C4-2B (cell line): ENCODE measurements around the gene EPHB2.

ENCODE experiments used
- H3K27ac ChIP-seq: fragments of 450-650 bp; 2 replicates; pipeline ENCODE4 v1.5.1; 2017
- ZFX ChIP-seq: fragments of 450-650 bp; IDR thresholded peaks from 2 replicates; pipeline ENCODE4 v1.6.1; 2017
- TF ChIP-seq, protein P1 (sequence below): fragments of 450-650 bp; conservative IDR thresholded peaks from 2 replicates; pipeline ENCODE4 v1.5.1; 2017; ENCODE audit warnings: mild to moderate bottlenecking

The EPHB2 gene

DNA sequence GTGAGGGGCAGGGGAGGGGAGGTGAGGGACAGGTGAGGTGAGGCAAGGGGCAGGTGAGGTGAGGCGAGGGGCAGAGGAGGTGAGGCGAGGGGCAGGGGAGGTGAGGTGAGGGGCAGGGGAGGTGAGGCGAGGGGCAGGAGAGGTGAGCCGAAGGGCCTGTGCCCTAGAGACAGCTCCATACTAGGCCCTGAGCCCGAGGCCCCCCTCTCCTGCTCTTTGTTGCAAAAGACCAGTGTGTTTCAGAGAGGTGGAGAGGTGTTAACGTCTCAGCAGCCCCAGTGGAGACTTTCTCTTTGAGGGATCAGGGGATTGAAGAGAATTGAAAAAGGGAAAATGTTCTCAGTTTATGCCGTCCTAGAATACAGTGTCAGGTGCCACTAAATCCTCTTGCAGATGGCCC, 44.2 kb downstream of the EPHB2 start:
- TF ChIP-seq, protein P1, sequence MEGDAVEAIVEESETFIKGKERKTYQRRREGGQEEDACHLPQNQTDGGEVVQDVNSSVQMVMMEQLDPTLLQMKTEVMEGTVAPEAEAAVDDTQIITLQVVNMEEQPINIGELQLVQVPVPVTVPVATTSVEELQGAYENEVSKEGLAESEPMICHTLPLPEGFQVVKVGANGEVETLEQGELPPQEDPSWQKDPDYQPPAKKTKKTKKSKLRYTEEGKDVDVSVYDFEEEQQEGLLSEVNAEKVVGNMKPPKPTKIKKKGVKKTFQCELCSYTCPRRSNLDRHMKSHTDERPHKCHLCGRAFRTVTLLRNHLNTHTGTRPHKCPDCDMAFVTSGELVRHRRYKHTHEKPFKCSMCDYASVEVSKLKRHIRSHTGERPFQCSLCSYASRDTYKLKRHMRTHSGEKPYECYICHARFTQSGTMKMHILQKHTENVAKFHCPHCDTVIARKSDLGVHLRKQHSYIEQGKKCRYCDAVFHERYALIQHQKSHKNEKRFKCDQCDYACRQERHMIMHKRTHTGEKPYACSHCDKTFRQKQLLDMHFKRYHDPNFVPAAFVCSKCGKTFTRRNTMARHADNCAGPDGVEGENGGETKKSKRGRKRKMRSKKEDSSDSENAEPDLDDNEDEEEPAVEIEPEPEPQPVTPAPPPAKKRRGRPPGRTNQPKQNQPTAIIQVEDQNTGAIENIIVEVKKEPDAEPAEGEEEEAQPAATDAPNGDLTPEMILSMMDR: no peak
- TF ChIP-seq ZFX: no peak
- H3K27ac ChIP-seq: no peak overlapping the region

DNA sequence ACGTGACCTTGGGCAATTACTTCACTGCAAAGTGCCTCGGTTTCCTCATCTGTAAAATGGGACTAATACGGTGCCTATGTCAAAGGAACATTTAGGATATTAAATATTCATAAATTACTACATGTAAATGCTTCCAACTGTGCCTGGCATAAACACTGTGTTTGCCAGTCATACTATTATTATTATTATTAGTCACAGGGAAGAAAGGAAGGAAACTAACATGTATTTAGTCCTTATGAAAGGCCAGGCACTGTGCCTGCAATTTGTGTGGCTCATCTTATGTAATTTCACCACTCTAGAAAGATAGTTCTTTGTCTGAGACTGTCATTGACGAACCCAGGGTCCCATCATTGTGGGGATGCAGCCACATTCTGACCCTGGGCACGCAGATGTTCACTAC, 45.0 kb downstream of the EPHB2 start:
- TF ChIP-seq, protein P1: no peak
- TF ChIP-seq ZFX: no peak
- H3K27ac ChIP-seq: no peak overlapping the region

DNA sequence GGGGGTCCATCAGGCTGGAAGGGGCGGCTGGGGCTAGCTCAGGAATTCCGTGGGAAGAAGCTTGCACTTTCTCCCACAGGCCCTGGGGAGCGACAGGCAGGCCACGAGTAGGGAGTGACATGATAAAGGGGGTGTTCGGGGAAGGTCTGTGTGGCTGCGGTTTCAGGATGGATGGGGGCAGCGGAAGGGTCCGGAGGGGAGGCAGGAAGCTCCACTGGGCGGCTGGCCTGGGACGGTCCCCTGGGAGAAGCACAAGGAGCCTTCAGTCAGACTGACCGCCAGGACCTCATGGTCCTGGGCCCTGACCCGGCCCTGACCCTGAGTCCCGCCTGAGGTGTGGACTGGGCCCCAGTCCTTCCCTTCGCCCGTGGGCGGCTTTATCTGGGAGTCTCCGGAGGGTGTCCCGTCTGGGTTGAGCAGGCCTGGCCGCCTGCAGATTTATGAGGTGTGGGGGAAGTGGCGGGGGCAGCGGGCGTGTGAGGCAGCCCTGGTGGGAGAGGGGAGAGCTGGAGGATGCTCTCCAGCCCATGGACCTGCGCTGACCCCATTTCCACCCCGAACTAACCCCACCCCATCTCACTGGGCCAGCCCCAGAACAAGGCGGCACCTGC, 45.6 kb downstream of the EPHB2 start:
- no peak overlapping the region for H3K27ac ChIP-seq
- TF ChIP-seq ZFX: no peak
- TF ChIP-seq, protein P1: no peak

DNA sequence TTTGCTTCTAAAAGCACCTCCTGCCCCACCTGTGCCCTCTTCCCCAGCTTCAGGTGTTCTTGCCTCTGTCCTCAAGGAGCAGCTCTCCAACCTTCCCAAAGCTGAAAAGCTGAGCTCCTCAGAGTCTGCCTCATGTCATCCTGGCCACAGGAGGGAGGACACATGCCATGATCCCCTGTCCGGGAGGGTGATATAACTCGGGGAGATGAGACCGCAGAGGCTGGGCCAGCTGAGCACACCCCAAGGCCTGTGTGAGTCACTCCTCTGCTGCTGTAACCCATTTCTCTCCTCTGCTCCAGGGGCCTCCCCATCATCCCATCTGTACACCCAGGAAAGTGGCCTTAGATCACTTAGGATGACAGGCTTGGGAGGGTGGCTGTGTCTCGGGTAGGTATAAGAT, 49.8 kb downstream of the EPHB2 start:
- H3K27ac ChIP-seq: no peak overlapping the region
- TF ChIP-seq ZFX: no peak
- TF ChIP-seq, protein P1: no peak

DNA sequence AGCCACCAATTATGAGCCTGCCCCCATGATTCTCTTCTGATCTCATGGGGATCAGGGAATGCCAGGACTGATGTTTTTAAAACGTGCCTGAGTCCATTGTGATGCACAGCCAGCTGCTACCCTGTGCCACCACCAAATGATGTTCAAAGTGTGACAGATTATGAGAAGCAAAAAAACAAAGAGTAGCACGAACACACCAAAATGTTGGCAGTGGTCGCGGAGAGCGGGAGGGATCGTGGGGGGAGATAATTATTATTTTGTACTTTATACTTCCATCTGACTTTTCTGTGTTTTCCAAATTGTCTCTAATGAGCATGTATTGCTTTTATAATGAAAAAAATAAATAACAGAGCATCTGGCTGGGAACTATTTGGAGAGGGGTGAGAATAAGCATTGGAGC, 50.5 kb downstream of the EPHB2 start:
- no peak for TF ChIP-seq ZFX
- TF ChIP-seq, protein P1: no peak
- no peak overlapping the region for H3K27ac ChIP-seq

DNA sequence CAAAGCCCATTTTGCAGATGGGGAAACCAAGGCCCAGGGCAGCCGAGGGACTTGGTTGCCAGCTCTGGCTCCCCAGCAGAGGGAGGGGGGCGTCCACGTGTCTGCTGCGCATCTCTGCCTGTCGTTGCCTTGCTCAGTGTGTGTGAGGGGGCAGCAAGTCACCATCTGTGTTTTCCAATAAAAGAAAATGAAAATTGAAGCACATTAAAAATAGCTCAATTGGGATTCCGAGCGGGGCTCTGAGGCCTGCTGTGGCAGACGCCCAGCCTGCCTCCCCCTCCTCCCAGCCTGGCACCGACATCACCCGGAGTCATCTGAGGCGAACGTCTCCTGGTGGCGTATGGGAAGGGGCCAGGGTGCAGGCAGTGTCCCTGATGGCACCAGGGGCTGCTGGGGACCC, 51.2 kb downstream of the EPHB2 start:
- no peak overlapping the region for H3K27ac ChIP-seq
- TF ChIP-seq, protein P1: no peak

DNA sequence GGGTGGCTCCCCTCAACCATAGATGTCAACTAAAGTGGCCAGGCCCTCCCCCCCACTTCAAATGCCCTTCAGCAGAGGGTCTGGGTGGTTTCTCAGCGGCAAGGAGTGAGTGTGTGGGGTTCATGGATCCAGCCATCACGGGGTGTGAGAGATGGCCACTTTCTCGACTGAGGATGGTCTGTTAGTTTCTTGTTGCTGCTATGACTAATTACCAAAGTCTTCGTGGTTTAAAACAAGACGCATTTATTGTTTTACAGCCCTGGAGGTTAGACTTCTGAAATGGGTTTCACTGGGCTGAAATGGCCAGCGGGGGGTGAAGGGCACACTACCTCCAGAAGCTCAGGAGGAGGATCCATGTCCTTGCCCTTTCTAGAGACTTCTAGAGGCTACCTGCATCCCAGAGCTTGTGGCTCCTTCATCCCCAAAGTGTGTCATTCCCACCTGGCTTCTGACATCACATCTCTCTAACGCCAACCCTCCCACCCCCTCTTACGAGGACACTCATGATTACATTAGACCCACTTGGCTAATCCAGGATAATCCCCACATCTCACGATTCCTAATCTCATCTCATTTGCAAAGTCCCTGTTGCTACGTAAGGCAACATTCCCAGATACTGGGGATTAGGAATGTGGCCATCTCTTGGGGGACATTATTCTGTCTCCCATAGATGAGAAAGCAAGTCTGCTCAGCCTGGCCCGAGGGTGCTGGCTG, 53.0 kb downstream of the EPHB2 start:
- no peak for TF ChIP-seq ZFX
- TF ChIP-seq, protein P1: no peak
- no peak overlapping the region for H3K27ac ChIP-seq
